Measurements from ENCODE around the gene TMEM101.
"Not testable (repeated sequence)": the region's sequence is repeated elsewhere in the genome, so short reads cannot be mapped to it uniquely, and the experiment has no call there.

TMEM101 gene

DNA sequence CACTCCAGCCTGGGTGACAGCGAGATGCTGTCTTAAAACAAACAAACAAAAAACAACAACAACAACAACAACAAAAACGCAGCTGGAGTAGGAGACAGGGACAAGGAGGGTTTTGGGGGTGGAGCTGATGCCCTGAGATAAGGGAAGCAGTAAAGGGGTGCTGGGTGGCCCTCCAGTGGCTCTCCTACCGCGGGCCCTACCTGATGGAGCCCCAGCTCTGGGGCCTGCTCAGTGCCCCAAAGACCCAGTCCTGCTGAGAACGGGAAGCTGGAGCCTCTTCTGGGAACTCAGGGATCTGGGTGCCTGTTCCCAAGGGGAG, 31.6 kb downstream of the TMEM101 start:
- no peaks in the 10 kb centered on the region for H3K4me1 Mint-ChIP-seq (ENCODE audit: low read depth)
- H3K27me3 Mint-ChIP-seq: peaks cover 74% of the 10 kb centered on the region
- no peak overlapping the region for H3K4me3 Mint-ChIP-seq
- no peak overlapping the region for H3K27ac Mint-ChIP-seq
- intact Hi-C loops (cut with micrococcal nuclease): no loop called here
- H3K36me3 Mint-ChIP-seq (ENCODE audit: low read depth): no peaks in the 10 kb centered on the region
- H3K9me3 Mint-ChIP-seq: no peaks in the 10 kb centered on the region

DNA sequence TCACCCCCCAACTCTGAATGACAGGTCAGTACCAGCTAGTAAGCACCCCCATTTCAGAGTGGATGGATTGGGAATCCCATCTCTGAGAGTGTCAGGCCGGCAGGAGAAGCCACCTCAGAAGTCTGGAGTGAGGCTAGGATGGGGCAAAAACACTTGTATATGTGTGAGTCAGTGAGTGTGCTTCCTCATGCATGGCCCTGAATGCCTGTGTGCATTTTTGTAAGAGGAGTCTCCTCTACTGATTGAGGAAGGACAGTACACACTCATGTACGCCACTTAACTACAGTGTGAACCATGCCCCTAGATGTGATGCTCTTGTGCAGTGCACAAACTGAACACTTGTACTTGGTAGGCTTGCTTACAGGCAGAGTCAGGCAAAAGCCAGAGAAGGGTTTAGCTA, 32.6 kb downstream of the TMEM101 start:
- Mint-ChIP-seq H3K9me3 (no peaks in the 10 kb centered on the region), H3K4me3 (no peak overlapping the region), H3K27me3 (peaks cover 72% of the 10 kb centered on the region), H3K4me1 (ENCODE audit: low read depth) (no peaks in the 10 kb centered on the region), H3K36me3 (ENCODE audit: low read depth) (no peaks in the 10 kb centered on the region), H3K27ac (no peak overlapping the region)
- intact Hi-C loops (cut with micrococcal nuclease): no loop called here

DNA sequence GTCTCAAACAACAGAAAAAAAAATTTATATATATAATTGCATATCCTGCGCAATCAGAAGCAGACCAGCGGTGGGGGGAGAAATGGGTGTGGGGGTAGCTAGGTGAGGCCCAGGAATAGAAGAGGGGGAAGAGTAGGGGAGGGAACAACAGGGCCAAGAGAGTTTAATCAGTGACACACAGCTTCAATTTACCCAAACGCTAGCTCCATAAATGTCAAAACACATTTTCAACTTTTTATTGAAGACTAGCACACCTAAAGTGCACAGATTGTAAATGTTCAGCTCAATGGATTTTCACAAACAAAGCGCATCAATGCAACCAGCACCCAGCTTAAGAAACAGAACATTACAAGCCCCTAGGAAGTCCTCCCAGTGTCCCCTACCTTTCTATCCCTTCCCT, 35.1 kb downstream of the TMEM101 start:
- no peak overlapping the region for H3K27ac Mint-ChIP-seq
- intact Hi-C loops (cut with micrococcal nuclease): no loop called here
- H3K9me3 Mint-ChIP-seq: no peaks in the 10 kb centered on the region
- H3K4me3 Mint-ChIP-seq: no peak overlapping the region
- H3K36me3 Mint-ChIP-seq (ENCODE audit: low read depth): no peaks in the 10 kb centered on the region
- peaks cover 57% of the 10 kb centered on the region for H3K27me3 Mint-ChIP-seq
- H3K4me1 Mint-ChIP-seq (ENCODE audit: low read depth): no peaks in the 10 kb centered on the region

DNA sequence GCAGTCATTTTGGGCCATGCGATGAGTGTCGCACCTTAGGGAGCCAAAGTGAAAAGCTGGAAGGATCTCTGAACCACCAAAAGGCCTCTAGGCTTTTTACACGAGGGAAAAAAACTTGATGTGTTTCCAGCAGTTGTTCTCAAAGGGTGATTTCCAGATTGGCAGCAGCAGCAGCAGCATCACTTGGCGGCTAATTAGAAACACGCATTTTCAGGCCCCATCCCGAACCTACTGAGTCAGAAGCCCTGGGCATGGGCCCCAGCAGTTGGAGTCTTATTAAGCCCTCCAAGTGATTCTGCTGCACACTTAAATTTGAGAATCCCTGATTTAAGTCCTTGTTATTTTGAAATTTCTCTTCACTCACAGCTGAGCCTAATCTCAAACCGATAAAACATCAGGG, 35.8 kb downstream of the TMEM101 start:
- Mint-ChIP-seq H3K4me1 (ENCODE audit: low read depth) (no peaks in the 10 kb centered on the region), H3K27ac (no peak overlapping the region), H3K36me3 (ENCODE audit: low read depth) (no peaks in the 10 kb centered on the region), H3K4me3 (no peak overlapping the region), H3K9me3 (no peaks in the 10 kb centered on the region), H3K27me3 (peaks cover 55% of the 10 kb centered on the region)
- intact Hi-C loops (cut with micrococcal nuclease): no loop called here

DNA sequence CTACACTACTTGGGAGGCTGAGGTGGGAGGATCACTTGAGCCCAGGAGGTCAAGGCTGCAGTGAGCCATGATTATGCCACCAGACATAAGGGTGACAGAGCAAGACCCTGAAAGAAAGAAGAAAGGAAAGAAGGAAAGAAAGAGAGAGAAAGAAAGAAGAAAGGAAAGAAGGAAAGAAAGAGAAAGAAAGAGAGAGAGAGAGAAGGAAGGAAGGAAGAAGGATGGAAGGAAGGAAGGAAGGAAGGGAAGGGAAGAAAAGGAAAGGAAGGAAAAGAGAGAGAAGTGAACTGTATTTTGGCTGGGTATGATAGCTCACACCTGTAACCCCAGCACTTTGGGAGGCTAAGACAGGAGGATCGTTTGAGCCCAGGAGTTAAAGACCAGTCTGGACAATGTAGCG, 36.7 kb downstream of the TMEM101 start:
- H3K27me3 Mint-ChIP-seq: peaks cover 47% of the 10 kb centered on the region
- H3K9me3 Mint-ChIP-seq: no peaks in the 10 kb centered on the region
- H3K4me3 Mint-ChIP-seq: no peak overlapping the region
- intact Hi-C loops (cut with micrococcal nuclease): no loop called here
- H3K4me1 Mint-ChIP-seq (ENCODE audit: low read depth): no peaks in the 10 kb centered on the region
- H3K27ac Mint-ChIP-seq: no peak overlapping the region
- H3K36me3 Mint-ChIP-seq (ENCODE audit: low read depth): no peaks in the 10 kb centered on the region

DNA sequence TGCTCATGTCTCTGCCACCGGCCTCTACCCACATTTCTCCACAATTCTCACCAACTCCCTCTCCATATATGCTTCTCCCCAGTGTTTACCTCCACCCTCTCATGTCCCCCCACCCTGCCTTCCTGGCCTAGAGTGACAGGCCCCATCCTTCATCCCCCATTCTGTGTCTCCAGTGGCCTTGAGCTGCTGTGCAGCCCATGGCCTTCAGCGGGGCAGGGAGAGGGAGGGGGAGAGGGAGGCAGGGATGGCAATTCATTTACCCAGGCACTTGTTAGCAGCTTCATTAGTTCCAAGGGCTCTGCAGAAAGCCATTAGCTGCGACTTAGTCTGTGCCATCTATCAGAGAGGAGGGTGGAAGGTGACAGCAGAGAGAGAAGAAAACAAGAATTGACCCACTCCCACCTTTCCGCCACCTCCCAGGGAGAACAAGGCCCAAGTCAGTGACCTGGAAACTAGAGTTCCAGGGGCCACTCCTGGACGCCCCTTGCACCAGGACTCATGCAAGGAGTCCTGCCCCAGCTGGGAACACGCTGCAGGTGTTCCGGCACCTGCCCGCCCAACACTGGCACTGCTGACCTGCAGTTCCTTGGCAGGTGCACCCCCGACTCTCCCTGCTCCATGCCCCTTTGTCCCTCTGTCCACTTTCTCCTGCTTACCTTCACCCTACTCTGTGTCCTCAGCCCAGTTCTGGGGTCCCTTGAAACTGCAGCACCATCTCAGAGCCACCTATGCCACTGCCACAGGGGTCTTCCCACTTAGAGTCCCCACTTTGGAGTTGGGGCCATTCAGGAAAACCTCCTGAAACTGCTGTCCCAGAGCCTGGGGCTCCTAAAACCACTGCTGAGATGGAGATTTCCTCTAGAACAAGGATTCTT, 37.6 kb downstream of the TMEM101 start:
- no peaks in the 10 kb centered on the region for H3K4me1 Mint-ChIP-seq (ENCODE audit: low read depth)
- H3K36me3 Mint-ChIP-seq (ENCODE audit: low read depth): no peaks in the 10 kb centered on the region
- H3K4me3 Mint-ChIP-seq: no peak overlapping the region
- H3K27ac Mint-ChIP-seq: no peak overlapping the region
- intact Hi-C loops (cut with micrococcal nuclease): no loop called here
- no peaks in the 10 kb centered on the region for H3K9me3 Mint-ChIP-seq
- H3K27me3 Mint-ChIP-seq: peaks cover 39% of the 10 kb centered on the region

DNA sequence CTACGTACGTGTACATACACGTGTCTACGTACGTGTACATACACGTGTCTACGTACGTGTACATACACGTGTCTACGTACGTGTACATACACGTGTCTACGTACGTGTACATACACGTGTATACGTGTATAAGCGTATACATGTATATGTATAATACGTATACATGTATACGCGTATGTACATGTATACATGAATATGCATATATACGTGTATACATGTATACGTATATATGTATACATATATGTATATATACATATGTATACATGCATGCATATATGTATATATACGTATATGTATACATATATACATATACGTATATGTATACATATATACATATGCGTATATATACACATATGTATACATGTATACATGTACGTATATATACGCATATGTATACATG, 38.9 kb downstream of the TMEM101 start:
- no peak overlapping the region for H3K27ac Mint-ChIP-seq
- no peaks in the 10 kb centered on the region for H3K9me3 Mint-ChIP-seq
- H3K27me3 Mint-ChIP-seq: peaks cover 31% of the 10 kb centered on the region
- H3K4me1 Mint-ChIP-seq (ENCODE audit: low read depth): no peaks in the 10 kb centered on the region
- no peak overlapping the region for H3K4me3 Mint-ChIP-seq
- intact Hi-C loops (cut with micrococcal nuclease): no loop called here
- H3K36me3 Mint-ChIP-seq (ENCODE audit: low read depth): no peaks in the 10 kb centered on the region

DNA sequence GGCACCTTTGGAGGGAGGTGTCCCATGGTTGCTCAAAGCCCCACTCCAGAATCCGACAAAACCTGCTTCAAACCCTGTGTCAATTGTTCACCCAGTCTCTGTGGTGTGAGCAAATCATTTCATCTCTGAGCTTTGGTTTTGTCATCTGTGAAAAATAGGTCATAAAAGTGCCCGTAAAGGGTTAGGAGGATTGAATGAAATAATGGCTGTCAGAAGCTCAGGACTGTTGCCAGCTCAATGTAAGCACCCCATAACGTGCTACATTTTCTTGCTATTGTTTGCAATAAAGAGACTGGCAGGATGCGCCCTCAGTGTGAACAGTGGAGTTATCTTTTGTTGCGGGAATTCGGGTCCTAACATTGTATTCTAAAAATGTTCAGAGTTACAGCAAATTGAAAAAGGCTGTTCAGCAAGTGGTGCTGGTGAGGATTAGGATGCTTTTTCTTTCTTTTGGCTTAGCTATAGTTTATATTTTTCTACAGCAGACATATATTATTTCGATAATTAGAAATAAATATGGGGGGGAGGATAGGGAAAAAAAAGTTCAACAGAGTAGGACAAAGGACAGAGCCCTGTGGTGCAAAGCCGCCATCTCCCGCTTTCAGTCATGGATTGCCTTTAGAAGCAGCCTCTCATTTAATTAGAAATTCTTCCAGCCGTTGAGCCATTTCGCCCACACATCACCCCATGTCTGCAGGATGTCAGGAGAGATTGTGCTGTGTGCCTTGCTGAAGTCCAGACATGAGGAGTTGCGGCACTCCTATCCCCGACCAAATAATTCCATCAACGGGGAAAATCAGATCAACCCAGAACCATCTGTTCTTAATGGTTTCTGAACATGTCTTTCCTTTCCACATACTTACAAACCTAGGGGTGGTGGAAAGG, 40.1 kb downstream of the TMEM101 start:
- no peak overlapping the region for H3K4me3 Mint-ChIP-seq
- no peaks in the 10 kb centered on the region for H3K36me3 Mint-ChIP-seq (ENCODE audit: low read depth)
- H3K4me1 Mint-ChIP-seq (ENCODE audit: low read depth): no peaks in the 10 kb centered on the region
- peaks cover 23% of the 10 kb centered on the region for H3K27me3 Mint-ChIP-seq
- H3K27ac Mint-ChIP-seq: no peak overlapping the region
- intact Hi-C loops (cut with micrococcal nuclease): no loop called here
- no peaks in the 10 kb centered on the region for H3K9me3 Mint-ChIP-seq

DNA sequence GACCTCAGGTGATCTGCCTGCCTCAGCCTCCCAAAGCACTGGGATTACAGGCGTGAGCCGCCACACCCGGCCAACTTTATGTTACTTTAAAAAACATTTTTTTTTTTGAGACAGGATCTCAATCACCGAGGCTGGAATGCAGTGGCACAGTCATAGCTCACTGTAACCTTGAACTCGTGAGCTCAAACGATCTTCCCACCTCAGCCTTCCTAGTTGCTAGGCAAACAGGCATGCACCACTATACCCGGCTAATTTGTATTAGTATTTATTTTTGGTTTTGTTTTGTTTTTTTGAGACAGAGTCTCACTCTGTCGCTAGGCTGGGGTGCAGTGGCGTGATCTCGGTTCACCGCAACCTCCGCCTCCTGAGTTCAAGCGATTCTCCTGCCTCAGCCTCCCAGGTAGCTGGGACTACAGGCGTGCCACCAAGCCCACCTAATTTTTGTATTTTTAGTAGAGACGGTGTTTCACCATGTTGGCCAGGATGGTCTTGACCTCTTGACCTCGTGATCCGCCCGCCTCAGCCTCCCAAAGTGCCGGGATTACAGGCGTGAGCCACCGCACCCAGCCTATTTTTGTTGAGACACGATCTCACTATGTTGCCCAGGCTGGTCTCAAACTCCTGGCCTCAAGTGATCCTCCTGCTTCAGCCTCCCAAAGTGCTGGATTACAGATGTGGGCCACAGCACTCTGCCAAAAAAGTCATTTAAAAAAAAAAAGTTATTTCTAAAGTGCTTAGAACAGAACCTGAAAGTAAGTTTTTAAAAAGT, 42.1 kb downstream of the TMEM101 start:
- H3K36me3 Mint-ChIP-seq (ENCODE audit: low read depth); intact Hi-C loops (cut with micrococcal nuclease); H3K4me1 Mint-ChIP-seq (ENCODE audit: low read depth); H3K27ac Mint-ChIP-seq; H3K9me3 Mint-ChIP-seq; H3K4me3 Mint-ChIP-seq: not testable (repeated sequence)
- peaks cover 19% of the 10 kb centered on the region for H3K27me3 Mint-ChIP-seq

DNA sequence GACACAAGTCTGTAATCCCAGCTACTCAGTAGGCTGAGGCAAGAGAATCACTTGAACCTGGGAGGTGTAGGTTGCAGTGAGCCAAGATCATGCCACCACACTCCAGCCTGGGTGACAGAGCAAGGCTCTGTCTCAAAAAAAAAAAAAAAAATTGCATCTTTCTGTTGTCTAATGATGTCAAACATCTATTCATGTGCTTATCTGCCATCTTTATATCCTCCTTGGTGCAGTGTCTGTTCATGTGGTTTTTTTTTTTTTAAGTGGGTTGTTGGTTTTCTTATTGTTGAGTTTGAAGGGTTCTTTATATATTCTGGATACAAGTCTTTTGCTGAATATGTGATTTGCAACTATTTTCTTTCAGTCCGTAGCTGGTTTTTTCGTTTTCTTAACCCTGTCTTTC, 43.3 kb downstream of the TMEM101 start:
- H3K27me3 Mint-ChIP-seq: peaks cover 21% of the 10 kb centered on the region
- H3K4me1 Mint-ChIP-seq (ENCODE audit: low read depth); H3K4me3 Mint-ChIP-seq; H3K9me3 Mint-ChIP-seq; H3K27ac Mint-ChIP-seq; intact Hi-C loops (cut with micrococcal nuclease); H3K36me3 Mint-ChIP-seq (ENCODE audit: low read depth): not testable (repeated sequence)

DNA sequence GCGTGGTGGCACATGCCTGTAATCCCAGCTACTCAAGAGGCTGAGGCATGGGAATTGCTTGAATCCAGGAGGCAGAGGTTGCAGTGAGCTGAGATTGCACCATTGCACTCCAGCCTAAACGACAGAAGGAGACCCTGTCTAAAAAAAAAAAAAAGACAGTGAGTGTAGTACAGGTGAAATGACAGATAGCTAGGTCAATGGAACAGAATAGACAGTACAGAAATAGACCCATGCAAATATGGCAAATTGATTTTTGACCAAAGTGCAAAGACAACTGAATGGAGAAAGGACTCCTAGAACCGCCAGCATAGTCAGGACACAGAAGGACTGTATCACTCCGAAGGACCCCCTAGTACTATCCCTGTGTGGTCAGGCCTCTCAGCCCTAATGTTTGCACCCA, 44.4 kb downstream of the TMEM101 start:
- H3K4me3 Mint-ChIP-seq: no peak overlapping the region
- no peak overlapping the region for H3K27ac Mint-ChIP-seq
- peaks cover 21% of the 10 kb centered on the region for H3K27me3 Mint-ChIP-seq
- no peaks in the 10 kb centered on the region for H3K4me1 Mint-ChIP-seq (ENCODE audit: low read depth)
- intact Hi-C loops (cut with micrococcal nuclease): no loop called here
- H3K36me3 Mint-ChIP-seq (ENCODE audit: low read depth): no peaks in the 10 kb centered on the region
- H3K9me3 Mint-ChIP-seq: no peaks in the 10 kb centered on the region

DNA sequence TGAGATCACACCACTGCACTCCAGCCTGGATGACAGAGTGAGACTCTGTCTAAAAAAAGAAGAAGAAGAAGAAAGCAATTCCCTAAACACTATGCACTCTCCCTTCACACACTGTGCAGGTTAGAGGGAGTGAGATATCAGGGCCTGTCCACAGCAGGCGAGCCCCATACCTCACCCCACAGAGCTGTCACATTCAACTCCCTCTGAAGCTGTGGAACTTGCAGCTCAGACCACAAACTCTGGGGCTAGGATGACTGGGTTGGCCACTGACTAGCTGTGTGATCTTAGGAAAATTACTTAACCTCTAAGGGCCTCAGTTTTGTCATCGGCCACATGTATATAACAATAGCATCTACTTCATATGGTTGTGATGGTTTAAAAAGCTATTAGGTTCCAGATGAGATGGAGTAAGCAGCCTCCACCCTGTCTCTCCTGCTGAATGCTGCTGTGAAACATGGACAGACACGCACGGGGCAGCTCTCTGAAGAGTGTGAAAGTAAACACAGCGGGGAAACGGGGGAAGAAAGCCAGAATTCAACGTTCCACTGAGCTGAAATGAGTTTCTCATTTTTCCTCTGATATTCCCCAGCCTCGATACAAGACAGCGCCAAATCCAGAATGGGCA, 47.4 kb downstream of the TMEM101 start:
- Mint-ChIP-seq H3K4me3 (no peak overlapping the region), H3K27me3 (peaks cover 26% of the 10 kb centered on the region), H3K27ac (no peak overlapping the region), H3K36me3 (ENCODE audit: low read depth) (no peaks in the 10 kb centered on the region), H3K9me3 (no peaks in the 10 kb centered on the region), H3K4me1 (ENCODE audit: low read depth) (no peaks in the 10 kb centered on the region)
- intact Hi-C loops (cut with micrococcal nuclease): no loop called here

DNA sequence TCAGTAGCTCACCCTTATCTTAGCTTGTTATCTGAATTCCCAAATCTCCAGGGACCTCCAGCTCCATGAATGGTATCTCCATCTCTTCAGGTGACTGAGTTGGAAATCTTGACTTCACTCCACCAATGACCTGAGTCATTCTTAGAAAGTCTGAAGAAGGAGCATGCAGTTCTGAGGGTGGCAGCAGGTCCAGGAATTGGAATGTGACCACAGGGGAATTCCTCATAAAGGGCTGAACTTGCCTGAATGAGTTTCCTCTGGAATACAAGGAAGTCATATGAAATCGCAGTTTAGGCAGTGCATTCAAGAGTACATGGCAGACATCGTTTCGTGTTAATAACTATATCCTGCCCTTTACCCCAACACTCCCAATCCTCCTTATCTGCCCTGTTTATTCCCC, 48.5 kb downstream of the TMEM101 start:
- H3K4me1 Mint-ChIP-seq (ENCODE audit: low read depth): no peaks in the 10 kb centered on the region
- no peaks in the 10 kb centered on the region for H3K36me3 Mint-ChIP-seq (ENCODE audit: low read depth)
- H3K27me3 Mint-ChIP-seq: peaks cover 27% of the 10 kb centered on the region
- no peaks in the 10 kb centered on the region for H3K9me3 Mint-ChIP-seq
- H3K4me3 Mint-ChIP-seq: no peak overlapping the region
- no peak overlapping the region for H3K27ac Mint-ChIP-seq
- intact Hi-C loops (cut with micrococcal nuclease): no loop called here

DNA sequence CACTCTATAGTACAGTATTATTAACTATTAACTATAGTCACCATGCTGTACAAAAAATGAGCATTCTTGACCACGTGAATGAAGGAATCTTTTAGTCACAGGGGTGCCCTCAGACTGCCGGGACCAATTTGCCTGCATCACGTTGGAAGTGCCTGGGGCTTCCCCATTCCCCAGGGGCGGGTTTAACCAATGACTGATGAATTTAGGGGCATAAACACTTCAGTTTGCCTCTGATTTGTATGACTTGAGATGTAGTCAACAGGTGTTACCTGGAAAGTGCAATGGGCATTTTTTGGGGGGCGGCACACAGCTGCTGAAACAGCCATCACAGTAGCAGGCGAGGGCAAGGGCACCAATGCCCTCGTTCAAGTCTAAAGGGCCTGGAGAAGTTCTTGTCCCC, 52.3 kb downstream of the TMEM101 start:
- intact Hi-C loops (cut with micrococcal nuclease): no loop called here
- Mint-ChIP-seq H3K9me3 (no peaks in the 10 kb centered on the region), H3K27ac (no peak overlapping the region), H3K27me3 (peaks cover 29% of the 10 kb centered on the region), H3K4me3 (no peak overlapping the region), H3K4me1 (ENCODE audit: low read depth) (no peaks in the 10 kb centered on the region), H3K36me3 (ENCODE audit: low read depth) (no peaks in the 10 kb centered on the region)

Data from dendritic cell treated with granulocyte-macrophage colony-stimulating factor and Interleukin-4, amounts not matched to agents 40 ng/mL and 50 ng/mL, for 4 days (primary cell).